GM18499 (cell line): ENCODE data around the gene KIFC3.
"Not testable (repeated sequence)": the region's sequence is repeated elsewhere in the genome, so short reads cannot be mapped to it uniquely, and the experiment has no call there.

ENCODE experiments used
- ATAC-seq: cut with Tn5 transposase; IDR thresholded peaks from one replicate; pipeline ENCODE4 v1.9.1; 2021; ENCODE audit warnings: moderate number of reproducible peaks; ENCODE audit not compliant: insufficient read depth, unreplicated experiment

KIFC3 gene

DNA sequence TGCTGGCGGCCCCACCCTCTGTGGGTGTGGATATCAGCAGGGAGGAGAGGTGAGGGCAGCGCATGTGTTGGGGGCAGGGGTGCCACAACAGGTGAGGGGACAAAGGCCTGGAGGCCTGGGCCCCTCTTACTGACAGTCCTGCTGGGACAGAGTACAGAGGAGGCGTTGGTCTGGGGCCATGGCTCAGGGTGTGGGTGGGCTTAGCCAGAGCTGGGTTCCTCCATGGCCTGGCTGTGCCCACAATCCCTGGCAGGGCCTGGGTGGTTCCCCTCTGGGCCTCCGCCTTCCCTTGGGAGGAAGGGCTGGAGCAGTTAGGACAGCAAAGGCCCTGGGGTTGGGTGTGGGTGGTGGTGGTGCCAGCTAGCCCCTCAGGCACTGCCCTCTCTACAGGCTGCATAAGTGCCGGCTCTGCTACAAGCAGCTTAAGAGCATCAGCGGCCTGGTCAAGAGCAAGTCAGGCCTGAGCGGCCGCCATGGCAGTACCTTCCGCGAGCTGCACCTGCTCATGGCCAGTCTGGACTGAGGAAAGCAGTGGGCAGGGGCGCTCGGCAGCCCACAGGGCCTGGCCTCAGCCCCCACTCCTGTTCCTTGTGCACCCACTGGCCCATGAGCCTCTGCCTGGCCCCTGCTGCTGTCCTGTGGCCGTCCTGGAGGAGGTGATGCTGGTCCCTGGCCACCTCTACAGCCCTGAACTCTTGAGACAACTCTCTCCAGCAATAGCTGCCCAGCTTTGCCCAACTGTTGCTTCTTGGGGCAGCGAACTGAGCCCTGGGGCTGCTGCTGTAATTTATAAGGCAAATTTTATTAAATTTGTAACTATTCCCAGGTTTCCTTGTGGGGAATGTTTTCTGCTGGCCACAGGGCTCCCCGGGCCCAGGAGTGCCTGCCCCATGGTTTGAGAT is 45.6 kb downstream of the KIFC3 start:
- no peak for ATAC-seq

- ATAC-seq = no peak
Observed at GRCh38 chr16:57755726-57756423, 46.4 kb downstream of the KIFC3 start.

DNA sequence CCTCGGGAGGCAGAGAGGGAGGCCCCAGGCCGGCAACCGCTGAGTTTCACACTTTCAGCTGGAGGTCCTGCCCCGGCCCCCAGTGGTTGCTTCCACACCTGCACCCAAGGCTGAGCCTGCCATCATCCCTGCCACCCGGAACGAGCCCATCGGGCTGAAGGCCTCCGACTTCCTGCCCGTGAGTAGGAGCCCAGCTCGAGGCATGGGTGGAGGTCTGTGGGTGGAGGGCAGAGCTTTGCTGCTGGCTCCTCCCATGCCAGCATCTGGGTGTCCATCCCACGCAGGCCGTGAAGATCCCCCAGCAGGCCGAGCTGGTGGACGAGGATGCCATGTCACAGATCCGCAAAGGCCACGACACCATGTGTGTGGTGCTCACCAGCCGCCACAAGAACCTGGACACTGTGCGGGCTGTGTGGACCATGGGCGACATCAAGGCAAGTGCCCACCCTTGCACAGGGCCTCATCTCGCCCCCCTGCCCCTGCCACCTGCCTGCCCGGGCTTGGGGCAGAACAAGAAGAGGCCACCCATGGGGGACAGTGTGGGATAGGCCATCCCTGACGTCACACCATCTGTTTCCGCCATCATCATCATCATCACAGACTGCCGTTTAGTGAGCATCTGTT is 47.1 kb downstream of the KIFC3 start:
- no peak for ATAC-seq

- no peak for ATAC-seq
Observed at GRCh38 chr16:57754354-57755060, 47.8 kb downstream of the KIFC3 start.

GRCh38 chr16:57753448-57754353 is 48.6 kb downstream of the KIFC3 start:
- ATAC-seq = no peak

- ATAC-seq = no peak
Observed at GRCh38 chr16:57752581-57753447, 49.5 kb downstream of the KIFC3 start.

DNA sequence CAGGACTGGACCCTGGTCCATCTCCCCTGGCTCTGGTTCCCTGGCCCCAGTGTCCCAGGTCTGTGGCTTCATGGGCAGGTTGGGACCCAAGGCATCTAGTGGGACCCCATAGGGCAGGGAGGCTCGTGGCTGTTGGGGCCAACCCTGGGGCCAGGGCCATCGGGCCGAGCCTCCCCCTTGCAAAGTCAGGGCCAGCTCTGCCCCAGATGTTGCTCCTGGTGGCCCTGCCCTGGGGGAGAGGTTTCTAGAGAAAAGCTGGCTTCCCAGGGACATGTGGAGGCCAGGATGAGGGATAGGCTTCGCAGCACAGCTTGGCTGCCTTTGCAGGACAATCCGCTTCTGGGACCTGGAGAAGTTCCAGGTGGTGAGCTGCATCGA is 50.1 kb downstream of the KIFC3 start:
- ATAC-seq = no peak

DNA sequence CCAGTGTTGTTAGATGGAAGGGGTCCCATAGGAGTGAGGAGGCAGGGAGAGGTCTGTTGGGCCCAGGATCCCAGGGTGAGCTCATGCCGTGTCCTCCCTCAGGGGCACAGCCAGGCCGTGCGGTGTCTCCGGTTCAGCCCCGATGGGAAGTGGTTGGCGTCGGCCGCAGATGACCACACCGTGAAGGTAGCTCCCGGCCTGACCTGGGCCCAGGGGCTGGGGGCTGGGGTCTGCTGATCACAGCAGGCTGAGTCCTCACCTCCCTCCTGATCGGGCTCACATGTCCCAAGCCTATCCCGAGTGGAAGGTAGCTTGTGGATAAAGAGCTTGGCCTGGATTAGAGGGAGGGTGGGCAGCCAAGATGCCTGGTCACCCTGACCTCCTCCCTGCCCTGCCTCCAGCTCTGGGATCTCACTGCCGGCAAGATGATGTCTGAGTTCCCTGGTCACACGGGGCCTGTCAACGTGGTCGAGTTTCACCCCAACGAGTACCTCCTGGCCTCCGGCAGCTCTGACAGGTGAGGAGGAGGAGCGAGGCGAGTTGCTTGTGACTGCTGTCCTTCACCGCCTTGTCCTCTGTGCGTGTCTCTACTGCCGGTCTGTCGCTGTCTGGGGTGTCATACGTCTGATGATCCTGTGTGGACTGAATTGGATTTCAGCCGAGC is 50.6 kb downstream of the KIFC3 start:
- ATAC-seq = no peak

- no peak for ATAC-seq
Observed at GRCh38 chr16:57750796-57751538, 51.3 kb downstream of the KIFC3 start.

DNA sequence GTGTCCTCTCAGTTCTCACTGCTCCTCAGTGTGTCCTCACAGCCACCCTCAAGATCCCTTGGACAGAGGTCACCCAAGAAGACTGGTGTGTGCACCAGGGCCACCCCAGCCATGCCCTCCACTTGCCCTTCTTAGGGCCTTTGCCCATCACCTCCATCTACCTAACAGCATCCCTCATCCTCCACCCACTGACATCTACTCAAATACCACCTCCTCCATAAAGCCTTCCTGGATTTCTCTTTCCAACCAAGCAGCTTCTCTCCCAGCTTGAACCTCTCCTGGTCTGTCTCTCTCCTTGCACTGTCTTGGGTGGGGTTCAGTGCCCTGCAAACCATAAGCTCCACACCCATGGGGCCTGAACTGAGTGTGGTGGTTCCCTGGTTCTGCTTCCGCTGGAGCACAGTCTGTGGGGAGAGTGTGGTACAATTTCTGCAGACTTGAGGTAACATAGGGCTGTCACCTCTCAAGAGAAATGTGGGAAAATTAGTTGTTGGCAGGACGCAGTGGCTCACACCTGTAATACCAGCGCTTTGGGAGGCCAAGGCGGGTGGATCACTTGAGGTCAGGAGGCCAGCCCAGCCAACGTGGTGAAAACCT is 52.3 kb downstream of the KIFC3 start:
- ATAC-seq = no peak

- no peak for ATAC-seq
Observed at GRCh38 chr16:57749101-57749692, 53.1 kb downstream of the KIFC3 start.

DNA sequence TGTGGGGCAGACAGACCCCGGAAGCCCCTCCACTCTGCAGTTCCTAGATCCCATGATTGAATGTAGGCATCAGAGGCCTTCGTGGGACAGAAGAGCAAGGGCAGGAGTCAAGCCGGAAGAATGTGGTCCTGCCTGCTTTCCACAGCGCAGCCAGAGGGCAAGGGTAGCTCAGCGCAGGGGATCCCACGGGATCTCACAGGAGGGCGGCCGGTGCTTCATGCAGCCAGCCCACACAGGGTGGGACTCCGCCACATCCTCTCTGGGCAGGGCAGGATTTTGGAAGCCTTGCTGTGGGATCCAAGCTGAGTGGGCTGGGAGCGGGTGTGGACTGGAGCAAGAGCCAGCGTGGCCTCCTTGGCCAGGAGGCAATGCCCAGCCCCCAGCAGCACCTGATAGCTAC is 53.7 kb downstream of the KIFC3 start:
- no peak for ATAC-seq

DNA sequence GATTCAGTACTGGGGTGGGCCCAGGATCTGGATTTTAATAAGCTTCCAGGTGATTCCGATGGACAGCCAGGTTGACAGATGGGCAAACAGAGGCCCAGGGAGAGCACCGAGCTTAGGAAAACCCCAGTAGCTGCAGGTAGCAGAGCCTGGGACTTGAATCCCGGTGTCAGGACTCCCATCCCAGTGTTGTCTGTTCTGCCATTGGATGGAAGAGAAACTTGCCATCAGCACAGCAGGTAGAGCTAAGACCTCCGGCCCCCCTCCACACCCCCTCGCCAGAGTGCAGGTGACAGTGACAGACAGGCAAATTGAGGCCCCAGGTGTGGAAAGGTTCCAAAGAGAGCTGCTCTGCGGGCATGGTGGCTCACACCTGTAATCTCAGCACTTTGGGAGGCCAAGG is 54.3 kb downstream of the KIFC3 start:
- no peak for ATAC-seq

GRCh38 chr16:57747496-57747895 is 54.8 kb downstream of the KIFC3 start:
- ATAC-seq = no peak

DNA sequence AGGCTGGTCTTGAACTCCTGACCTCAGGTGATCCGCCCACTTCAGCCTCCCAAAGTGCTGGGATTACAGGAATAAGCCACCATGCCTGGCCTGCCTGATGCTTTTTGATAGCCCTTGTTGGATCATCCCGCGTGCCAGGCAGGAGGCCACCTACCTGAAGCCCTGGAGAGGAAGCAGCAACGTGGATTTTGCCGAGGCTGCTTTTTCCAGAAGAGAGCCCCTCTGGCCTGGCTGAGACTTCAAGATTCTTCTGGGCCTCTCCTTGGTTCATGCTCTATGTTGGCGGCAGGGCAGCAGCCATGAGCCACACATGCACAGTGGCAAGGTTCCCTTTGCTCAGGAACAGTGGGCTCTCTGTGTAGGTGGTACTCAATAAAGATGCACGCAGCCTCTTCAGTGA is 55.2 kb downstream of the KIFC3 start:
- ATAC-seq = no peak

DNA sequence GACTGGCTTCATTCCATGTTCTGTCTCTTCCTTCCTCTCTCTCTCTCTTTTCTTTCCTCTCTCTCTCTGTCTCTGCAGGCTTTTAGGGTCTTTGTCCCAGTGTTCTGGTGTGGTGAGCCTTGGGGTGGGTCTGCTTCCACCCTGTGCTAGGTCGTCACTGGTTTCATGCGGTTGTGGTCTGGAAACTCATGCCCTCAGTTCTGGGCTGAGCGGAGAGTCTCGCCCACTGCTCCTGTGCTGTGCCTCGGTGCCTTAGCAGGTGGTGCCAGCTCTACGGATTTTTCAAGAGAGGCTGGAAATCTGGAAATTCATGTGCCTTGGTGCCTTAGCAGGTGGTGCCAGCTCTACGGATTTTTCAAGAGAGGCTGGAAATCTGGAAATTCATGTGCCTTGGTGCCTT is 56.0 kb downstream of the KIFC3 start:
- ATAC-seq = not testable (repeated sequence)

GRCh38 chr16:57745768-57746167 is 56.5 kb downstream of the KIFC3 start:
- ATAC-seq = no peak
